Mucosa of rectum (tissue), 2 donors: ENCODE data around the gene LTA.
"Not testable (repeated sequence)": the region's sequence is repeated elsewhere in the genome, so short reads cannot be mapped to it uniquely, and the experiment has no call there.

Experiments used
- H3K27ac ChIP-seq, 2 donors: one replicate each; pipeline ENCODE4 v1.7.0; 2013; ENCODE audit warnings: inconsistent platforms in 2 of 2, low read depth in 2 of 2, low read length in 2 of 2
- H3K27me3 ChIP-seq, 2 donors: one replicate each; pipeline ENCODE4 v1.7.0; 2013; ENCODE audit warnings: low read length in 2 of 2; ENCODE audit not compliant: control insufficient read depth in 2 of 2, insufficient read depth in 2 of 2
- H3K36me3 ChIP-seq, 2 donors: one replicate each; pipeline ENCODE4 v1.7.0; 2013; ENCODE audit warnings: low read length in 2 of 2; ENCODE audit not compliant: control insufficient read depth in 2 of 2, insufficient read depth in 2 of 2
- H3K4me1 ChIP-seq, 2 donors: one replicate each; pipeline ENCODE4 v1.7.0; 2013; ENCODE audit warnings: low read length in 2 of 2, mild to moderate bottlenecking in 1 of 2; ENCODE audit not compliant: control insufficient read depth in 2 of 2, insufficient read depth in 2 of 2
- H3K4me3 ChIP-seq, 2 donors: one replicate each; pipeline ENCODE4 v1.7.0; 2013; ENCODE audit warnings: low read length in 2 of 2
- H3K9ac ChIP-seq, 2 donors: one replicate each; pipeline ENCODE4 v1.7.0; 2013; ENCODE audit warnings: low read length in 2 of 2, low read depth in 1 of 2, mild to moderate bottlenecking in 1 of 2
- H3K9me3 ChIP-seq, 2 donors: one replicate each; pipeline ENCODE4 v1.7.0; 2013; ENCODE audit warnings: low read length in 2 of 2; ENCODE audit not compliant: control insufficient read depth in 2 of 2
- donor health status: healthy.
- donor health status: Normal muscosa, but diverticular disease.

Gene LTA

DNA sequence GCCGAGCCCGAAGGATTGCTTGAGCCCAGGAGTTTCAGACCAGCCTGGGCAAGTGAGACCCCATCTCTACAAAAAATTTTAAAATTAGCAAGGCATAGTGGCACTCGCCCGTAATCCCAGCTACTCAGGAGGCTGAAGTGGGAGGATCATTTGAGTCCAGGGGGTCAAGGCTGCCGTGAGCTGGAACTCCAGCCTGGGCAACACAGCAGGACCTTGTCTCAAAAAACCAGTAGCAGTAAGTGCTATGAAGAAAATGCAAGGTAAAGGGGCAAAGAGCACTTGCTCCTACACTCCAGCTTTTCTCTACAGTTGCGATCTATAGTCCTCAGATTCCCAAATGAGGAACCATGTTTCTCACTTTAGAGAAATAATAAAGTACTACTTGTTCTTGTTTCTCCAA is 28.4 kb upstream of the LTA start:
- peaks cover 33 to 39% of the 10 kb centered on the region in 2 donors for H3K4me1 ChIP-seq

GRCh38 chr6:31544676-31545075 is 27.4 kb upstream of the LTA start:
- H3K36me3 ChIP-seq = peaks cover 10 to 12% of the 10 kb centered on the region in 2 donors
- H3K9ac ChIP-seq = no peak overlapping the region
- H3K4me3 ChIP-seq = no peak overlapping the region
- no peaks in the 10 kb centered on the region for H3K27me3 ChIP-seq
- H3K9me3 ChIP-seq = no peaks in the 10 kb centered on the region
- no peak overlapping the region for H3K27ac ChIP-seq
- peaks cover 27 to 31% of the 10 kb centered on the region in 2 donors for H3K4me1 ChIP-seq

More for the DNA sequence above, 28.4 kb upstream of the LTA start:
- no peak overlapping the region for H3K9ac ChIP-seq
- H3K9me3 ChIP-seq = no peaks in the 10 kb centered on the region
- no peak overlapping the region for H3K27ac ChIP-seq
- no peak overlapping the region for H3K4me3 ChIP-seq
- H3K27me3 ChIP-seq = no peaks in the 10 kb centered on the region
- H3K36me3 ChIP-seq = peaks cover 17% of the 10 kb centered on the region in 2 donors

DNA sequence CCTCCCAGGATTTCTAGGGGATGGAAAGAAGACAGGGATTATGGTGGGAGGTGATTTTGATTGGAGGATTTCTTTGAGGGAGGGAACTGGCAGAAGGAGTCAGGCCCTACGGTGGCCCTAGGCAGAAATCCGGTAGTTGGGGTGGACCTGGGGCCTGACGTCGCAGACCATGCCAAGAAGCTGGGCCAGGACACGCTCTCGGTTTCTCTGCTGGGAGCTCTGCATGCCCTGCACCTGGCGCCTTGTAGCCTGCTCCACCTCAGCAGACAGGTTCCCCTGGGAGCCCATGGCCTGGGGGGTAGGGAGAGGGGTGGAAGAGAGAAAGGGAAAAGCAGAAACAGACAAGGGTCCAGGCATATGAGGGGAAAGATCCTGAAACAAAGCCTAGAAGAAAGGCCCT is 26.8 kb upstream of the LTA start:
- Histone ChIP-seq H3K9ac (no peak overlapping the region), H3K27me3 (no peaks in the 10 kb centered on the region), H3K4me3 (no peak overlapping the region), H3K27ac (no peak overlapping the region), H3K4me1 (peaks cover 22 to 25% of the 10 kb centered on the region in 2 donors), H3K36me3 (peaks cover 4 to 6% of the 10 kb centered on the region in 2 donors), H3K9me3 (no peaks in the 10 kb centered on the region)

DNA sequence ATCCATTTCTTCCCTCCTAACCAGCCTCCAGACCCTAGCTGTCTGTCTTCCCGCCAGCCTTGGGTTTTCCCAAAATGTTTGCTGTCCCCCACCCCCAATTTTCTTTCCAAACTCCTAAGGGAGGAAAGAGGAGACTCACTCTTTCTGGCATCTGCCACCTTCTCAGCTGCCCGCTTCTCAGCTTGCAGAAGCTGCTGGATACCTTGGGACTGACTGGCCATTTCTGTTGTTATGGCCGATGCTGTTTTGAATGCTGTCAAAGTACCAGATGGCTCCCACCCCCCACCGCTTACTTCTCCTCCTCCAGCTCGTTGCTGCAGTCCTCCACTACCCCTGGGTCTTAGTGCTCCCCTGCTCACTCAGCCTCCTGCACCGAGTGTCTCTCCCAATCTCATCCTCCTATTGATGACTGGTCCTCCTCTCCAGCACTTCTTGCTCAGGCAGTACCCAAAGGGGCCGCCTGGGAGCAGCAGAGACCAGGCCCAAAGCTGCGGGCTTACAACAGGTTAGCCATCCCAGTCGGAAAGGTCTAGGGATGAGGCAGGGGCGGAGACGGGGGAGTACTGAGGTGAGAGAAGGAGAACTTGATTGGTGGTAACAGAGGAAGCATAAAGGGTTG is 25.6 kb upstream of the LTA start, which contains the start of gene ATP6V1G2:
Gene ATP6V1G2 (minus strand): TSS at position 270 of the 619 bp plus-strand sequence. CDS start 49 bp downstream, at position 221.
- no peaks in the 10 kb centered on the region for H3K9me3 ChIP-seq
- no peaks in the 10 kb centered on the region for H3K27me3 ChIP-seq
- H3K36me3 ChIP-seq = peaks cover 3 to 14% of the 10 kb centered on the region in 2 donors
- peak within 1 kb of the TSS; percentile 78 to 81 for H3K9ac ChIP-seq
- H3K27ac ChIP-seq = peak within 1 kb of the TSS; percentile 75 to 80
- H3K4me3 ChIP-seq = peak within 1 kb of the TSS; percentile 72 to 79
- H3K4me1 ChIP-seq = peaks cover 15 to 19% of the 10 kb centered on the region in 2 donors

DNA sequence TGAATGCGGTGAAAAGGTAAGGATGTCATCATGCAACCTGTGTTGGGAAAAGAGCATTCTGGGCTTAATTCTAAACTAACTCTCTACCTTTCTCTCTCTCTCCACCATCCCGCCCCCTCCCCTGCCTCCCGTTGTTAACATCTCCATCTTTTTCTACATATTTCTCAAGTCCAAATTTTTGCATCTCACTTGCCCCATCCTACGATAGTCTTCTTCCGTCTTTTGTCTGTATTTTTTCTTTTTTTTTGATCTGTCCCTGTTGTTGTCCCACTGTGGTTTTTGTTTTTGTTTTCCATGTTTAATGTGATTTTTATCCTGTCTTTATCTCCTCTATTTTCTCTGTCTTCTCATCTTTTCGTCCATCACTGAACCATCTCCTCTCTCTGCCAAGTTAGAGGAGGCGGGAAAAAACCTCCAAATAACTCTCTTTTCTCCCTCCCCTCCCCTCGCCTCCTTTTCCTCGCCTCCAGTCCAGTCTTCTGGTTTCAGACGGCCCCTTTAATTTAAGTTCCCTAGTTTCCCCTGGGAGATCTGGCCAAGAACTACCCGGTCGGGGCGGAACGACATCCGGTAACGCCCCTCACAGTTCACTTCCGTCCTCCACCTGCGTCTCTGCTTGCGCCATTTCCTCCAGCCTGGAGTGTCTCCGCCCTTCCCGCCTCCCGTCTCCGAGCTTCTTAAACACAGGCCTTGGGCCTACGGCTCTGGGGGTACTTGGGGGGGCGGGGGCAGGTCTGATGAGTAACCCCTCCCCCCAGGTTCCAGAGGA is 24.9 kb upstream of the LTA start, which contains the start of gene NFKBIL1:
Gene NFKBIL1 (plus strand): TSS at position 651 of the 769 bp plus-strand sequence. CDS start 87 bp downstream, at position 738.
- H3K4me1 ChIP-seq = peaks cover 15 to 19% of the 10 kb centered on the region in 2 donors
- peak within 1 kb of the TSS; percentile 72 to 79 for H3K4me3 ChIP-seq
- H3K9me3 ChIP-seq = no peaks in the 10 kb centered on the region
- peaks cover 3 to 14% of the 10 kb centered on the region in 2 donors for H3K36me3 ChIP-seq
- H3K27ac ChIP-seq = peak within 1 kb of the TSS; percentile 75 to 80
- H3K27me3 ChIP-seq = no peaks in the 10 kb centered on the region
- H3K9ac ChIP-seq = peak within 1 kb of the TSS; percentile 78 to 81

- Histone ChIP-seq H3K4me3 (peak overlapping the region; percentile 72 to 79), H3K27ac (peak overlapping the region; percentile 75 to 80), H3K27me3 (no peaks in the 10 kb centered on the region), H3K4me1 (peaks cover 15 to 17% of the 10 kb centered on the region in 2 donors), H3K9me3 (no peaks in the 10 kb centered on the region), H3K9ac (peak overlapping the region; percentile 78 to 81), H3K36me3 (peaks cover 3 to 14% of the 10 kb centered on the region in 2 donors)
These were observed 24.2 kb upstream of the LTA start for GRCh38 chr6:31547727-31548543.

- Histone ChIP-seq H3K27ac (no peak overlapping the region), H3K36me3 (peaks cover 3 to 16% of the 10 kb centered on the region in 2 donors), H3K9ac (peak overlapping the region in 1 of 2 donors; percentile 81), H3K9me3 (no peaks in the 10 kb centered on the region), H3K4me3 (peak overlapping the region; percentile 14 to 79), H3K27me3 (no peaks in the 10 kb centered on the region), H3K4me1 (peaks cover 15% of the 10 kb centered on the region in 2 donors)
These were observed 23.6 kb upstream of the LTA start for GRCh38 chr6:31548544-31548873.

DNA sequence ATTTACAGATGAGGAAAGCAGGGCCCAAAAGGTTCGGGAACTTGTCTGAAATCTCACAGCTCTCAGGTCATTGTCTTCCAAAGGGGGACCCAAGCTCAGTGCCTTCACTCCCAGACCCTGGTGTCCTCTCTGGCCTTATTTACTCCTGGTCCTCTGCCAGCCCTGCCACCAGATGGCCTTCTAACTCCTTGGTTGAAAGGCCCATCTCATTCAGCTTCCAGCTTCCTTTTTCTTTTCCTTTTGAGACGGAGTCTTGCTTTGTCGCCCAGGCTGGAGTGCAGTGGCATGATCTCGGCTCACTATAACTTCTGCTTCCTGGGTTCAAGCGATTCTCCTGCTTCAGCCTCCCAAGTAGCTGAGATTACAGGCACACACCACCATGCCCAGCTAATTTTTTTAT is 20.7 kb upstream of the LTA start:
- Histone ChIP-seq H3K36me3 (peaks cover 3 to 19% of the 10 kb centered on the region in 2 donors), H3K4me1 (peaks cover 12 to 15% of the 10 kb centered on the region in 2 donors)
- H3K4me3 ChIP-seq, H3K27me3 ChIP-seq, H3K9me3 ChIP-seq, H3K27ac ChIP-seq, H3K9ac ChIP-seq: not testable (repeated sequence)

DNA sequence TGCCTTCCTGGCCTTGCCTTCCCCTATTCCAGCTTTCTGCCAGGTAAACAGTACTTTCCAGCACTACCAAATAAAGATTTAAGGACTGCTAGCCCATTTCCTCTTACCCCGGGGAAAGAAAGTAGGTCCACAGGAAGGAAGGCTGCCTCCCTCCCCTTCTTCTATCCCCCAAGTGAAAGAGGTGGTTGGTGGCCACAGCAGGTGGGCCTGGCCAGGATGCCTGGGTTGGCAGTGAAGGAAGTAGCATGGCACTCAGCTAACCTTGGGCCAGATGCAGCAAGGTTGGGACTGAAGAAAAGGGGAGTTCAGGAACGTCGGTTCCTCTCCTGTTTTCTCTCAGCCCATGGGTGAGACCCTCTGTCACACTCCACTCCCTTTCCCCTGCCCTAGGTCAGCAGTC is 15.8 kb upstream of the LTA start:
- H3K9me3 ChIP-seq = no peaks in the 10 kb centered on the region
- no peak overlapping the region for H3K9ac ChIP-seq
- peaks cover 7 to 13% of the 10 kb centered on the region in 2 donors for H3K4me1 ChIP-seq
- H3K36me3 ChIP-seq = peaks cover 12 to 21% of the 10 kb centered on the region in 2 donors
- H3K27ac ChIP-seq = no peak overlapping the region
- no peaks in the 10 kb centered on the region for H3K27me3 ChIP-seq
- H3K4me3 ChIP-seq = no peak overlapping the region
